HG02938 (cell line): ENCODE results near the gene COLEC11.
A peak's percentile ranks its signal among the peaks of the same experiment; 100 is the strongest.
"Not testable (repeated sequence)": the region's sequence is repeated elsewhere in the genome, so short reads cannot be mapped to it uniquely, and the experiment has no call there.

ENCODE experiments used
- ATAC-seq: cut with Tn5 transposase; IDR thresholded peaks from one replicate; pipeline ENCODE4 v1.9.1; 2021; ENCODE audit warnings: mild to moderate bottlenecking, moderate library complexity; ENCODE audit not compliant: unreplicated experiment

COLEC11 gene

DNA sequence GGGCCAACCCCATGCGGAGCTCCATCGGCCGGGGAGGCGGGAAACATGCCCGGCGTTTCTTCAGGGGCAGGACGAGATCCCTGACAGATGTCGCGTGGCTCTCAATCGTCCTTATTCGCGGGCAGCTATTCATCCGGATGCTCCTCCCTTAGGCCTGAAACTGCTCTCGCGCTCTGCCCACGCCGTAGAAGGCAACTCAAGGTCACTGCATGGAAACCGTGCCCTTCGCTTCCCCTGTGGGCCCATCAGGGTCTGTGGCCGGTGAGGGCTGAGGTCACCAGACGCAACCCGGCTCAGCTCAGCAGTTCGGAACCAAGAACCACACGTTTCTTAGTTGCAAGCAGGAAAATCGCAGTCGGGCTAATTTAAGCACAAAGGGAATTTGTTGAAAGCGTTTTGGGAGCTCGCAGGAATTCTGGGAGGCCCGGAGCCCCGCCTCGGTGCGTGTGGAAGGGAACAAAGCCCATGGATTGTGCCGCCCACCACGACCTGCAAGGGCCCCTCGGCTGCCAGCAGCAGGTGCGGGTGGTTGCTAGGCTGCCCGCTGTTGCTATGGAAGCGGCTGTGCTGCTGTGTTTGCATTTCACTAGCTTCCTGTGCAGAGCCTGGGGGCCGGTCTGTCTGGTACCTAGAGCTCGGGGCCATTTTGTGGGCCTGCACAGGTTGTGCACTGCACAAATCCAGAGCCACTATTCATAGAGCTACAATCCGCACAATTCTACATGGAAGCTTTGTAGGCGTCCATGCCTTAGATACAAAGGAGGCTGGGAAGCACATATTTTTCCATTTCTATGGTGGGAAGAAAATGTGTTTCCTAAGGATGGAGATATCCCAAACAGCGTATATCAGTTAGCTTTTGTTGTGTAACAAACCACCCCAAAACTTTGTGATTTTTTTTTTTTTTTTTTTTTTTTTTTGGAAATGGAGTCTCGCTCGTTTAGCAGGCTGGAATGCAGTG lies 57.1 kb downstream of the COLEC11 start:
- ATAC-seq = peak; percentile 89

DNA sequence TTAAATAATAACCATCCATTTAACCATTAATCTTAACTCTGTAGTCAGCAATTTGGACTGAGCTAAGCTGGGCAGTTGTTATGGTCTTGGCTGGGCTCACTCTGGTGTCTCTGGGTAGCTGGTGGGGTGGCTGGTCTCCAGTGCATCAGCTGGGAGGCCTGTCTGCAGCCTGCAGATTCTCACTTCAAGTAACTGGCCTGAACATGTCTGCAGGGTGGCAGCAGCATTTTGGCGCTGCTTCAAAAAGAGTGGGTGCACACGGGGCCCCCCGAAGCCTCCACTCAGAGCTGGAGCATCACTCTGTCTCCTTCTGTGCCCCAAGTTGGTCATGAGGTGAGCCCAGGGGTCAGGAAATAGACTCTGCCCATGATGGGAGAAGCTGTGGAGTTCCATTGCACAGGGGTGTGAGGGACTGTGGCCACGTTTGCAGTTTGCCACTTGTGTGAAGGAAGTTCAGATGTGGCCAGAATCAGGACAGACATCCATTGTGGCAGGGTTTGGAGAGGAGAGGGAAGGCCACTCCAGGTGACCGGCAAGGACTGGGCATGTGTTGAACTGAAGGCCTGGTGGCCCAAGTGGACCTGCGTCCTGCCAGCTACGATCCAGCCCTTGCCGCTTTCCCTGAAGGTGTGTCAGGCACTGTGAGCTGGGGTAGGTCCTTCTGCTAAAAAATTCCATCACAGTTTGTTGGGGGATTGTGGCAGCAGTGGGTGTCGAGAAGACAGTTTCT lies 58.1 kb downstream of the COLEC11 start:
- no peak for ATAC-seq

DNA sequence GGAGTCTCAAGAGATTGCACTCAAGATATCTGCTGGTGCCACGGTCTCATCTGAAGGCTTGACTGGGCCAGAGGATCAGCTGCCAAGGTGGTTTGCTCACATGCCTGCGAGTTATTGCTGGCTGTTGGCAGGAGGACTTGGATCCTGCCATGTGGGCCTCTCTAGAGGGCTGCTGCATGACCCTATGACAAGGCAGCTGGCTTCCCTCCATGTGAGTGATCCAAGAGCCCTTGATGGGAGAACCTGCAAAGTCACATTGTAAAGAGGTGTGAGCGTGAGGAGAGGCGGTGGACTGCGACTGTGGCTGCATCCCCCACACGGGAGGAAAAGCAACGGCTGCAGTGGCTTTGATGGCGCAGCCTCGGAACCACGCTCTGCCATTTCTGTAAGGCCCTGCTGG lies 59.1 kb downstream of the COLEC11 start:
- no peak for ATAC-seq

DNA sequence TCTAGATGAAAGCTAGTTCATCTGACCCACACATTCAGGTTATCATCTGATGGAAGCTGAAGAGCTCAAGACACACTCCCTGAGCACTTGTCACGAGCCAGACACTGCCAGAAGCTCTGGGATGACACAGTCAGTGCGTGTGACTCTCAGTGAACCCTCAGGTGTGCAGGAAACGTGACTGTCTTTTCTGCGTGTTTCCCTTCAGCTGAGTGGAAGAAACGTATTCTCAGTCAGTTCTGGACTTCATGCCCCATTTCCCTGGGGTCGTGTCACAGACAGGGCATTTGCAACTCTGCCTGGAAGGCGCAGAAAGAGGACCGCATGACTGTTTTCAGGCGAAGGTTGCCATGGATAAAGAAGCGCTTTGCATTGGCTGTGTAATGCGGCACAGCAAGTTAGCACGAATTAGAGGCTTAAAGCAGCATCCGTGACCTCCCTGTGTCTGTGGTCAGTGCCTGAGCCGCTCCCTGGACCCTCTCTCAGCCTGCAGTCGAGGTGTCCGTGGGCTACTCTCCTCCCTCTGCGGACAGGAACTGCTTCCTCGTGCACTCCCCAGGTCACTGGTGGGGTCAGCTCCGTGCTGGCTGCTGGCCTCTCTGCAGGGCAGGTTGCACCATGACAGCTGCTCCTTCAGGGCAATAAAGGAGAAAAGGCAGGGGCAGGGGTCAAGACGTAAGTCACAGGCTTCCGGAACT lies 59.8 kb downstream of the COLEC11 start:
- no peak for ATAC-seq

DNA sequence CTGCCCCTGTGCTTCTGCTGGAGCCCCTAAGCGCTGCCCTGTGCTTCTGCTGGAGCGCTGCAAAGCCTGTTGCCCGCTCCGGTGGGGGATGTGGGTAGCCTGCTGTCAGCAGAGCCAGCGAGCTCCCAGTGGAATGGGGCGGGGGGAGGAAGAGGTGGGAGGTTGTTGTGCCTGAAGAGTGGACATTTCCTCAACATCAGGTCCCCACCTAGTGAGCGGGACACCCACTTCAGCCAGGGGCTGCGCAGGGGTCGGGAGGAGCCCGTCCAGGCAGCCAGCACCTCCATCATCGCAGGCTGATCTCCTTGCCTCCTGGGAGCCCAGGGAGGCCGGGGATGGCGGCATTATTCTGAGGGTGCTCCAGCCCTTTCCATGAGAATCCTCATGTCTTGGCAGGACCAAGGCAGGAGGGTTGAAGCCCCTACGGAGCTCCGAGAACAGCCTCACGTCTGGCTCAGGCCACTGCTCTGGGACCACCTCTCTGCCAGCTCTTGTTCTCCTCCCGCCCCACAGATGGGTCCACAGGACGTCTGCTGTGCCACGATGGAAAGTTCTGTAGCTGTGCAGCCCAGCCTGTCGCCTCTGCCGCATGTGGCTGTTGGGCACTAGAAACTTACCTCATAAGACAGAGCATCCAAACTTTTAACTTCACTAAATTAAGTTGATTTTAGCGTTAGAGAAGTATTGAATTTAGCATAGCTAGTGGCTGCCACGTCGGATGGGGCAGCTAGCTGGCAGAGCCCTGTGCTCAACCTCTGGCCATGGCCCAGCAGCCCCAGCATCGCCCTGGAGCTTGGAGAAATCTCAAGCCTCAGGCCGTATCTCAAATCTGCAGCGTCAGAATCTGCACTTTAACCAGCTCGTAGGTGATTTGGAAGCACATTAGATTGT lies 61.2 kb downstream of the COLEC11 start:
- ATAC-seq = no peak

DNA sequence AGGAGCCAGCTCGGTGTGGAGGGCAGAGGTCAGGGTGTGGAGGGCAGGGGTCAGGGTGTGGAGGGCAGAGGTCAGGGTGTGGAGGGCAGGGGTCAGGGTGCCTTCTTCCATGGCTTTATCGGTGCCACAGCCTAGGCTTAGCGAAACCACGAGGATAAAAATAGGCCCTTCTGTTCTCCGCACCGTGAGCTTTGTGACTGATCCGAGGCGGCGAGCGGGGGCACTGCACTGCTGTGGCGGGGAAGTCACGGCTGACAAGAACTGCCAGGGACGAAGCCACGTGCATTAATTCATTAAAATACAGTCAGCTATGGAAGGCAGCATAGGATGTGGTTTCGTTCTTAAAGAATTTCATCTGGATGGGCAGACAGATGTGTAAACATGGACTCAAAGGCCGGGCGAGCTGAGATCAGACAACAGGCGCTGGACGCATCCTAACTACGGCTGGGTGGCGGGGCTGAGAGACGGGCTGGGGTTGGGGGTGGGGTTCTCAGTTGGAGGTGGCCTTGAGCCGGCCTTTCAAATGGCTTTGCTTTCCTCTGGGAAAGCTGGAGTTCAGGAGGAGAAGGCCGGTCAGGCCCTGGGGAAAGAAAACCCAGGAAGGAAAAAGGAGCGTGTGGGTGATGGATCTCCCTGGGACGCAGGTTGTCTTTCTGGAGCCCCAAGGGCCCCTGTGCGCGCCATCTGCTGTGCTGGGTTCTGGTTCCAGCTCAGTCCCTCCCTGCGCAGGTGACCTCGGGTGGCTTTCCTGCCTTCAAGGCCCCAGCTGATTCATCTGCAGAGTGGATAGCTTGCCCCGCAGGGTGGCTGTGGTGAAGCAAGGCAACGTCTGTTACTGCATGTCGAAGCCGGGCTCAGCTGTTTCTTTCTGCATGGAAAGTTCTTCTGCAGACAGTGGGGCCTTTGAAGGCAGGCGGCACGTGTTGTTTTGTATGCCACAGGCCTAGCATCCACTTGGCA lies 62.1 kb downstream of the COLEC11 start:
- ATAC-seq = no peak

DNA sequence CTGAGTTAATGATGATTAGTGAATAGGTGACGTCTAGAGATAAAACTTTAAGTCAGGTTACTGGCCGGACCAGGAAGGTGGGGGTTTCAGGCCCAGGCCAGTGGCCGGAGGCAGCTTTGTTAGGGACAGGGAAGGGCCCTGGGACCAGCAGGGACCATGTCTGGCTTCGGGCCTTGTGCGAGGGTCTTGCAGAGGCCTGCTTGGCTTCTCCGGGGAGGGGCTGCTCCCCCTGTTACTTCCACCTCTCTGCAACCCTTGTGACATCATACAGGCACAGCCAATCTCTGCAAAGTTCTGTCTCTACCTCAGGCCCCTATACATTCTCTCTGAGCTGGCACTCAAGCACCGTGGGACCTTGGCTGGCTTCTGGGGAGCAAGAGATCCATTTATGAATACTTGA lies 63.0 kb downstream of the COLEC11 start, which contains the start of gene ALLC:
ALLC (plus strand) TSS at position 320 of the 400 bp plus-strand sequence. CDS start 12,958 bp downstream, outside the sequence.
- no peak for ATAC-seq

DNA sequence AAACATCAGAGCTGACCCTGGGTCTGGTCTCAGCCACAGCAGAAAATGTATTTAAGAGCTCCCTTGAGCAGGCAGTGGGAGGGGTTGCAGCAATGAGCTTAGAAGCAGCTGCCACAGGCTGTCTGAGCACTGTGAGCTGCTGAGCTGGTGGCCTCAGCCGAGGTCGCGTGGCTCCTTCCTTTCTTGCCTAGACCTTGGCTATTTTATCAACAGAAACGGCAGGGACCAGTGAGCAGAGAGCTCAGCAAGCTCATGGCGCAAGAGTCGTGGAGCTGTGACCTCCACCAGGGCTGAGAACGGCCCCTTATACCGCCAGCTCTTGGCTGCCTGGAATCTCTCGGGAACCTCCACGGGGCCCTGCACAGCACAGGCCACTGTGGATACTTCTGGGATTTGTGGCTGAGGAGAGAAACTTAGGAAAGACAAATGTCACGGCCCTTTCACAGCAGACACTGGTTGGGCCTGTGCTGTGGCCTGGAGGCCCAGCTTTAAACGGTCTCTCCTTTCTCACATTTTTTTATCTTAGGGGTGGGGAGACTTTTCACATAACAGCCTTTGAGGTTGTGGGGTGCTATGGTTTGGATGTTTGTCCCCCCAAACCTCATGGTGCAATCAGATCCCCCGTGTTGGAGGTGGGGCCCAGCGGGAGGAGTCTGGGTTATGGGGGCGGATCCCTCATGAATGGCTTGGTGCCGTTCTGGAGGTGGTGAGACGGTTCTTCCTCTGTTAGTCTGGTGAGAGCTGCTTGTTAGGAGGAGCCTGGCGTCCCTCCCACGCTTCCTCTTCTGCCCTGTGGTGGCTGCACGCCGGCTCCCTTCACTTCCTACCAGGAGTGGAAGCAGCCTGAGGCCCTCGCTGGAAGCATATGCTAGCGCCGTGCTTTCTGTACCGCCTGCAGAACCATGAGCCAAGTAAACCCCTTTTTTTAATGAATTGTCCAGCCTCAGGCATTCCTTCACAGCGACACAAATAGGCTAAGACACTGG lies 64.8 kb downstream of the COLEC11 start:
- no peak for ATAC-seq

DNA sequence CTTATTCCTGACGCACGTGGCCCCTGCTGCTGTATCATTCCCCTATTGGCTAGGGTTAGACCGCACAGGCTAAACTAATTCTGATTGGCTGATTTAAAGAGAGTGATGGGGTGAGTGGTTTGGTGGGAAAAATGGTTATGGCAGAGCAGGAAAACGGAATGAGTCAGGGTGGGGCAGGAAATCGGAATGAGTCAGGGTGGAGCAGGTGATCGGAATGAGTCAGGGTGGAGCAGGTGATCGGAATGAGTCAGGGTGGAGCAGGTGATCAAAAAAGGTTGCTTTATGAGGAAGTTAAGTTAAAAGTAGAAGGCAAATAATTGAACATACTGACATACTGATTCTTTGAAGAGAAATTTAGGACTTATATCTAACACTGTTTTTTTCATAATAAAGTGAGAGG lies 65.7 kb downstream of the COLEC11 start:
- ATAC-seq = not testable (repeated sequence)

DNA sequence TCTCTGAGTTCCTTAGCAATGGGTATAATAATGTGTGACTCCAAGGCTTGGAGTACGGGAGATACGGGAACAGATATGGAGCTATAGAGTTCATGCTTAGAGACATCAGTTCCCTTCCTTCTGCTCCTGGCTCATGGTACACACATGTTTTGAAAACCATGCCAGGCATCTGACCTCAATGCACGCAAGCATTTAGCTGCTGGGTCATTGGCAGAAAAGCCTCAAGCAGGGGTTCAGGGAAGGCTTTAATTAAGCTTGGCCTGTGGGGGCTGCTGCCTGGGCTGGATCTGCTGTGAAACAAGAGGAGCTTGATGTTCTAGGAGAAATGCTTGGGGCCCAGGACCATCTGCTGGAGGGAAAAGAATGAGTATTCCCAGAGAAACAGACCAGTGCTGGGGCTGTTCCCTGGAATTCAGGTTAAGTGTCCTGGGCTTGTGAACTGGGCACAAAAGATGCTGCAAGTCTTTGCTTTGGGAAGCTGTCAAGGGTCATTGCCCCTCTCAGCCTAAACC lies 66.3 kb downstream of the COLEC11 start:
- no peak for ATAC-seq

DNA sequence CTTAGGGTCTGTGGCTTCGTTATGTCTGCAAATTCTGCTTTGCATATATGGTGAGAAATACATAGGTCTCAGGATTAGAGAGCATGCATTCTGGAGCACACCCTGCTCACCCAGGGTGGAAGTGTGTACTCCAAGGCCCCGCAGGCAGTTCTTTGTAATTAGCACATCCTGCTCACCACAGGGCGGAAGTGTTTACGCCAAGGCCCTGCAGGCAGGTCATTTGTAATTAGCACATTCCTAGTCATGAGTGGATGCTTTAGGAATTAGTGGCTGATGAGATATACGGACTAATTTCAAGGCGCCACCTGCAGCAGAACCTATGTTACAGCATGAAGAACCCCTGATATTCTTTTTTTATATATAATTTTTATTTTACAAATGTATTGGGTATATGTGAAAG lies 67.3 kb downstream of the COLEC11 start:
- ATAC-seq = no peak

DNA sequence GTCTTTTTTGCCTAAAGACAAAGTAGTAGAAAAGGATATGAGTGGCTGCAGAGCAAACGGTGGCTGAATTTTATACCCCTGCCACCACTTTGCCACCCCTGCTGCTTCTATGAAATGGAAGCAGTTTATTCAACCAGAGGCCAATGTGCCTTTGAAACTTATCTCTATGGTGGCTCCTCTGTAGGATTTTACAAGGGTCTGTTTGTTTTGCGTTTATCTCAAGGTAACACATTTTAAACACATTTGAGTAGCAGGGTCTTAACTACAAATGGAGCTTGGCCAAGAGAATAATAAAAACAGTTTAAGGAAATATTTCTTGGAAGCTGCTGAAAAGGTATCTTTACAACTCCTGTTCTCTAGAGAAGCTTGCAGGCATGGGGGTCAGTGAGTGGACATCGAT lies 69.2 kb downstream of the COLEC11 start:
- no peak for ATAC-seq

DNA sequence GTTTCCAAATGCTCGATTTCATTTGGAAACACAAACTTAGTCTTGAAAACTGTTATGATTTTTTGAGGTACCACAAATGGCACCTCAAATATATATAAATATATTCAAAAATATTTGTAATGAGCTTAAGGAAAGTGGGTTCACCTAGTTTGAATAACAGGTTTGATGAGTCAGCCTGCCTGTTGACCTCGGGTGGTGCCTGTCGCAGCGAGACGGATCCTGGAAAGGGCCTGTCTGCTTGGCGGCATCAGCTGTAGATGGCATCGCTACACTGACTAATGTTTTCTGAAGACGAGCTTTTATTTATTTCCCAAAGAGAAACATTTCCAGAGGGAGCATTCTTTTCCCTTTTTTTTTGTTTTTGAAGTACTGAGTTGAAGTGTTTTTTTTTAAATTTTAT lies 70.0 kb downstream of the COLEC11 start:
- no peak for ATAC-seq

DNA sequence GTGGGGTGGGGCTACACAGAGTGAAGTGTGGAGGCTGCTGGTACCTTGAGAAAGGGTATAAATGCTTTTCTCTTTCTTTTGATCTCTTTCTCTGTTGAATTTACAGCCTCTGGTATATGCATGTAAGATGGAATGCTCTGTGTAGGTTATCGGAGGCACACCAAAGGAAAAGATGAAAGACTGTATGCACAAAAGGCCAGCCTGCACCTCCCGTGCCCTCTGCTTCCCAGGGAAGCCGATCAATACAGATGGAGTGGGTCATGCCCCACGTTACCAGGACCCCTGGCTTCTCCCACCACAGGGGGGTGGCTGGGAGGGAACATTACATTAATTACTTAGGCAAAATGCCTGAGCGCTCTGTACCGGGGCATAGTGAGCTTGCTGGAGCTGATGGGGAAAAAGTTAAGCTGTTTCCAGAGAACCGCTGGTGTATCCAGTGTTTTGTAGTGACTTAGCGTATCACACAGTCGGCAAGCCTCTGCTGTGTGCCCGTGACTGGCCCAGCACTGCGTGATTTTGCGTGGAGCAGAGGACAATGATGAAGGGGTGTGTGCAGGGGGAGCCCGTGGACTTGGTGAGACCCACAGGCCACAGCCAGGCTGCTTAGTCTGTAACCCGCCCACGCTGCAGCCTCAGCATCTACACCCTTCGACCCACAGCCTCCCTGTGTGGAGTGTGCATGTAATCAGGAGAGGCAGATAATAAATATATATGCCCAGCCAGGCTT lies 71.1 kb downstream of the COLEC11 start:
- ATAC-seq = no peak

DNA sequence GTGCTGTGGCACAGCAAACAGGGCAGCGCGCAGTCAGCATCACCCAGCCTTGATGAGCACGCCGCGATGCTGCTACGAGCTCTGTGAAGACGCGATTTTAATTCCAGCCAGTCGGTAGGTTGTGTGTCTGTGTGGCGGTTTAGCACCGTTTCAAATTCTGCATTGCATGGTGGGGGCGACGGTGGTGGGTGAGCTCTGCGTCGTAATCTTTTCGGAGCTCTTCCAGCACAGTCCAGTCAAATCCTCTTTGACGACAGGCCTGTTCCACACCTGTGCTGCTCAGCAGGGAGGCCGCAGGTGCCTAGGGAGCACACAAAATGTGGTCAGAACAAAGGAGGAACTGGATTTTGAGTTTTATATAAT lies 71.7 kb downstream of the COLEC11 start:
- ATAC-seq = no peak

DNA sequence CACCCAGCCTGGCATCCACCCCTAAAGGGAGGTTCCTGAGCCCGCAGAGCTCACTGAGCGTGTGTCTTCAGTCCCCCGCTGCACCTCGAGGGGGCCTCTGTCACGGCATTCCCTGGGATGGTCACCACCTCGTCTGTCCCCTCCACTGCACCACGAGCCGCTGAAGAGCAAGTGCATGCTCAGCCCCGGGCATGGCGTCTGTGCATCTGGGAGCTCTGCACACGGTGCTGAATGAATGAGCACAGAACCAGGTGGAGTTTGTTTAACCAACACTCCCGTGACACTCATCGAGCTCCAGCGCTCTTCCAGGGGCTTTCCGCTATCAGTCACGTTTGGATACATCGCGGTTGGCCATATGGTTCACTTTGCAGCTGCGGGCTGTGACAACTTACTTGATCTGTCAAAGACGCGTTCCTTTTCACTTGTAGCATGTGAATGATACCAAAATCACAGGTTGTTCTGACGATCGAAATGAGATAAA lies 72.3 kb downstream of the COLEC11 start:
- ATAC-seq = no peak

DNA sequence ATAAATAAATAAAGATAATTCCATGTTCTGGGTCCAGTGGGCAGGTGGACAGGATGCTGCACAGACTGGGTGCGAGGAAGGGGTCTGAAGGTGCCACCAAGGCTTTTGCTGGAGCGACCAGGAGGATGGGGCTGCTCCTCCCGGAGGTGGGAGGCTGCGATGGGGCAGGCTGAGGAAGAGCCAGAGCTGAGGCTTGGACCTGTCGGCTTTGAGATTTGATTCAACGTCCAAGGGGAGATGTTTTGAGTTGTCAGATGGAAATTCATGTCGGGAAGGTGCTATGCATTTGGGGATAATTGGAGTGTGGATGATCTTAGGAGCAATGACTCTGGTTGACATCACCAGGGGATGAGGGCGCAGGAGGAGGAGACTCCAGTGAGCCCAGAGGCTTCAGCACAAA lies 74.7 kb downstream of the COLEC11 start:
- no peak for ATAC-seq
